ENCODE measurements around the gene FDX1.

Gene FDX1

GRCh38 chr11:110431674-110432073 lies 1.9 kb downstream of the FDX1 start:
- Histone ChIP-seq H3K79me2 (ENCODE audit: control insufficient read depth, insufficient read depth, low read length, unreplicated experiment) (peaks cover 55% of the 10 kb centered on the region), H2AFZ (ENCODE audit: low read length, unreplicated experiment) (no peak overlapping the region), H3K4me3 (ENCODE audit: low read depth, low read length) (peak overlapping the region; percentile 80), H3K36me3 (ENCODE audit: insufficient read depth, low read length) (no peaks in the 10 kb centered on the region), H3K4me1 (ENCODE audit: control insufficient read depth, insufficient read depth, low read length, unreplicated experiment) (peaks cover 35% of the 10 kb centered on the region), H3K27ac (ENCODE audit: low read depth, low read length) (no peak overlapping the region), H3K27me3 (ENCODE audit: insufficient read depth, low read length) (no peaks in the 10 kb centered on the region)

DNA sequence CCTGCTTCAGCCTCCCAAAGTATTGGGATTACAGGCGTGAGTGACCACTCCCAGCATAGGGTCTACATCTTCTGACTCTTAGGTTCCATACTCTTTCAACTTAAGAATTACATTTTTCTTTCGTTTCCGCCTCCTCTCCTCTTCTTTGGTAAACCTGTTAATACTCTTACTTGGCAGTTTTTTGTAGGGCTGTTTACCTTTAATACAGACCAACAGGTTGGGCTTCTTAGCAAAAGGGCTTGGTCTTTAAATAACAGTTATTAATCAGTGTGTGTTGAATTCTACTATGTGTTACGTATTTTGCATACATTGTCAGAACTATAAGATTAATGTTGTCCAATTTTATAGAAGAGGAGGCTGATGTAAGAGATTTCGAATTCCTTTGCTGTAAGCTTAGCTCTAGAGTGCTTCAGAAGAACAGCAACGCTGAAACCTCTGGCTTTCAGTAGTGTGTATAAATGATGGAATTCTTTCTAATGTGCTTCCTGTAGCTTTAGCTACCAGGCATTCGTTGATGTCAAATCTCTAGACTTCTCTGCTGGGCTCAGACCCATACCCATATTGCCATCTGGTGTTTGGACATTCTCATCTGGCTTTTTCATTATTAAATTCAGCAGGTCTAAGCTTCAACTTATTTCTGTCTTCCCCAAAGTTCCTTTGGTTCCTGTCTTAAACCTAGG lies 3.1 kb downstream of the FDX1 start:
- Histone ChIP-seq H3K36me3 (ENCODE audit: insufficient read depth, low read length) (peaks cover 9% of the 10 kb centered on the region; the same call in 1 of the 2 replicates), H2AFZ (ENCODE audit: low read length, unreplicated experiment) (no peak overlapping the region), H3K27ac (ENCODE audit: low read depth, low read length) (peak overlapping the region; percentile 22), H3K79me2 (ENCODE audit: control insufficient read depth, insufficient read depth, low read length, unreplicated experiment) (peaks cover 62% of the 10 kb centered on the region), H3K4me3 (ENCODE audit: low read depth, low read length) (peak overlapping the region; percentile 51), H3K27me3 (ENCODE audit: insufficient read depth, low read length) (no peaks in the 10 kb centered on the region), H3K4me1 (ENCODE audit: control insufficient read depth, insufficient read depth, low read length, unreplicated experiment) (peaks cover 38% of the 10 kb centered on the region)

DNA sequence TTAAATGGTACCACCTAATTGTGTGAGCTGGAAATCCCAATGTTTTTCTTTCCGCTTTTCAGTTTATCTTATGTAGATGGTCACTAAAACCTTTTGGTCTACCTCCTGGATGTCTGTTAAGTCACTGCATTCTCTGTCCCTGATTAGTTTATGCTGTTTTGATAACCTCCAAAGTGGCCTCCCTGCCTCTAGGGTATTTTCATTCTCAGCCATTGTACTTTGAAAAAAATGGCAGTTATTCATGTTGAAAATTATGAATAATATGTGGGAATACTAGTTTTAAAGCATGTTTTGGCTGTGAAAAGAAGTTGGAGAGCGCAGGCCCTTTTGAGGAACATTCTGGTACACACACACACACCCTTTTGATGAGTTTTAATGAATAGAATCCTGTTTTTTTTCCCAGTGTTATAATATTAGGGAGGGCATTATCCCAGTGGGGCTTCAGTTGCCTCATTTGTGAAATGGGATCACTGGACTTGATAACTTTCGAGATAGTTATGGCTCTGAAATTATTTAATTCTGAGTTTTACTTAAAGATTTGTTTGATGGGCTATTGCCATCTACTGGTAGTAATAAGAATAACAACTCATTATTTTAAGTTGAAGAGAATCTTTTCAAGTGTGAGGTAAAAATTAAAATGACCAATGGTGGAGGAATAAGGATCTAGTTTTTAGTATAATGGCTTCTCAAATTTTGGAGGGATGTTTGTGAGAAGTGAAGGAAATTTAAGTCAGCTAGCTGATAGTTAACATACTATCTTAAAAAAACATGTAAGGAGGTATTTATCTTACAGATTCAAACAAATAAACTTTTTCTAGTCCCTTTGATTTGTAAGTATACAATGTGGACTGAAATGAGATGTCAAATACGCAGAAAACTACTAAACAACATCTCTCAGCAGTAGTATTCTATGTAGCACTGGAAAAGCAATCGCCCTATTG lies 3.9 kb downstream of the FDX1 start:
- Histone ChIP-seq H3K27me3 (ENCODE audit: insufficient read depth, low read length) (no peaks in the 10 kb centered on the region), H2AFZ (ENCODE audit: low read length, unreplicated experiment) (no peak overlapping the region), H3K27ac (ENCODE audit: low read depth, low read length) (peak overlapping the region; percentile 22), H3K36me3 (ENCODE audit: insufficient read depth, low read length) (peaks cover 11% of the 10 kb centered on the region; the same call in 1 of the 2 replicates), H3K4me1 (ENCODE audit: control insufficient read depth, insufficient read depth, low read length, unreplicated experiment) (peaks cover 38% of the 10 kb centered on the region), H3K4me3 (ENCODE audit: low read depth, low read length) (peak overlapping the region; percentile 51), H3K79me2 (ENCODE audit: control insufficient read depth, insufficient read depth, low read length, unreplicated experiment) (peaks cover 67% of the 10 kb centered on the region)

DNA sequence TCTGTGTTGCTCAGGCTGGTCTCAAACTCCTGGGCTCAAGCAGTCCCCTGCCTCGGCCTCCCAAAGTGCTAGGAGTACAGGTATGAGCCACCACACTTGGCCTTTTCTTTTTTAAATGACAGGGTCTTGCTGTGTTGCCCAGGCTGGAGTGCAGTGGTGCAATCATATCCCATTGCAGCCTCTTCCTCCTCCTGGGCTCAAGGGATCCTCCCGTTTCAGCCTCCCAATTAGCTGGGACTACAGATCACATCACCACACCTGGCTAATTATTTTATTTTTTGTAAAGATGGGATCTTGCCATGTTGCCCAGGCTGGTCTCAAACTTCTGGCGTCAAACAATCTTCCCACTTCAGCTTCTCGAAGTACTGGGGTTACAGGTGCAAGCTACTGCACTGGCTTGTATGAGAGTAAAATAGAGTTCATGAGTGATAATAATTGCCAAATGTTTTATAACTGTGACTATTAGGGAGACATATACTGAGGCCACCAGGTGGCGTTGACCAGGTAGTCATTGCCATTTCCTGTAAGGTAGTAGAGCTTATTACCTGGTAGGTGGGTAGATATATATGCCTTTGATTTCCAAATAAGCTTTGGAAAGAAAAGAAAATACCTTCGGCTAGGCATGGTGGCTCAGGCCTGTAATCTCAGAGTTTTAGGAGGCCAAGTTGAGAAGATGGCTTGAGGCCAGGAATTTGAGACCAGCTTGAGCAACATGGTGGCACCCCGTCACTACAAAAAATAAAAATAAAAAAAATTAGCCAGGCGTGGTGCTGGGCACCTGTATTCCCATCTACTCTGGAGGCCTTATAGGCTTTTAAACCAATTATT lies 5.4 kb downstream of the FDX1 start:
- no peak overlapping the region for H2AFZ ChIP-seq (ENCODE audit: low read length, unreplicated experiment)
- no peak overlapping the region for H3K27ac ChIP-seq (ENCODE audit: low read depth, low read length)
- no peak overlapping the region for H3K4me3 ChIP-seq (ENCODE audit: low read depth, low read length)
- H3K36me3 ChIP-seq (ENCODE audit: insufficient read depth, low read length) = peaks cover 24% of the 10 kb centered on the region
- H3K4me1 ChIP-seq (ENCODE audit: control insufficient read depth, insufficient read depth, low read length, unreplicated experiment) = peaks cover 38% of the 10 kb centered on the region
- H3K27me3 ChIP-seq (ENCODE audit: insufficient read depth, low read length) = no peaks in the 10 kb centered on the region
- H3K79me2 ChIP-seq (ENCODE audit: control insufficient read depth, insufficient read depth, low read length, unreplicated experiment) = peaks cover 81% of the 10 kb centered on the region

DNA sequence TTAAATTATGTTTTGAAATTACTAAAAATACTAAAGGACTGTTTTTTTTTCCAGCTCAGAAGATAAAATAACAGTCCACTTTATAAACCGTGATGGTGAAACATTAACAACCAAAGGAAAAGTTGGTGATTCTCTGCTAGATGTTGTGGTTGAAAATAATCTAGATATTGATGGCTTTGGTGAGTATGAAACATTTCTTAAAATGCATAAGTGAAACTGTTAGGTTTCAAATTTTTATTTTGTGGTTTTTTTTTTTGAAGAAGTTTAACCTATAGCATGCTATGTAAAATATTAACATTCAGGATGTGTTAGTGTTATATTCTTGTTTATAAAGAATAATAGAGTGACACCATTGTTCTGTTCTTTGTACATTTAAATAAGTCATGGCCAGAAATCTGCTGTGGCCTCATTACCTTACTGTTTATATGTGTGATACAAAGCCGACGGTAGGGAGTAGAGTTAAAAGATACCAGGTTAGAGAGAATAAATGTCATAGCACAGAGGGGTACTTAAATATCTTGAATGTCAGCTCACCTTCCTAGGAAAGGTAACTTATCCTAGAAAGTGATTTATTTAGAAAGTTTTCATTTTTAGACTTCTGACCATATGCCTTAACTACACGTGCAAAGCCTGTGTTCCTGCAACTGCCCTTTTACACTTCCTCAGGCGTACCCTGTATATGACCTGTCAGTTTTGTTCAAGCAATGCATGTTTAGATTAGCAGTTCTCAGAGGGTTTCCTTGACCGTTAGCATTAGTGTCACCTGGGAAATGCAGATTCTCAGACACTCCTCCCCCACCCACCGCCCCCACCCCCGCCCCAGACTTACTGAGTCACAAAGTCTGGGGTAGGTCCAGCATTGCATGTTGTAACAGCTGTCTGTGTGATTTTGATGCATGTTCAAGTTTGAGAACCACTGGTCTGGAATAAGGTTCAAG lies 6.3 kb downstream of the FDX1 start:
- Histone ChIP-seq H3K79me2 (ENCODE audit: control insufficient read depth, insufficient read depth, low read length, unreplicated experiment) (peaks cover 81% of the 10 kb centered on the region), H3K4me3 (ENCODE audit: low read depth, low read length) (no peak overlapping the region; the same call in 1 of the 2 replicates), H3K4me1 (ENCODE audit: control insufficient read depth, insufficient read depth, low read length, unreplicated experiment) (peaks cover 38% of the 10 kb centered on the region), H3K27ac (ENCODE audit: low read depth, low read length) (peak overlapping the region; percentile 30; the same call in 1 of the 2 replicates), H2AFZ (ENCODE audit: low read length, unreplicated experiment) (no peak overlapping the region), H3K36me3 (ENCODE audit: insufficient read depth, low read length) (peaks cover 33% of the 10 kb centered on the region), H3K27me3 (ENCODE audit: insufficient read depth, low read length) (no peaks in the 10 kb centered on the region)

- Histone ChIP-seq H2AFZ (ENCODE audit: low read length, unreplicated experiment) (no peak overlapping the region), H3K36me3 (ENCODE audit: insufficient read depth, low read length) (peaks cover 36% of the 10 kb centered on the region), H3K4me3 (ENCODE audit: low read depth, low read length) (no peak overlapping the region), H3K79me2 (ENCODE audit: control insufficient read depth, insufficient read depth, low read length, unreplicated experiment) (peaks cover 62% of the 10 kb centered on the region), H3K27me3 (ENCODE audit: insufficient read depth, low read length) (no peaks in the 10 kb centered on the region), H3K4me1 (ENCODE audit: control insufficient read depth, insufficient read depth, low read length, unreplicated experiment) (peaks cover 24% of the 10 kb centered on the region), H3K27ac (ENCODE audit: low read depth, low read length) (no peak overlapping the region)
Observed at GRCh38 chr11:110438017-110438416, 8.3 kb downstream of the FDX1 start.

- Histone ChIP-seq H3K27ac (ENCODE audit: low read depth, low read length) (no peak overlapping the region), H3K4me3 (ENCODE audit: low read depth, low read length) (no peak overlapping the region), H3K27me3 (ENCODE audit: insufficient read depth, low read length) (no peaks in the 10 kb centered on the region), H3K79me2 (ENCODE audit: control insufficient read depth, insufficient read depth, low read length, unreplicated experiment) (peaks cover 10% of the 10 kb centered on the region), H2AFZ (ENCODE audit: low read length, unreplicated experiment) (no peak overlapping the region), H3K4me1 (ENCODE audit: control insufficient read depth, insufficient read depth, low read length, unreplicated experiment) (no peaks in the 10 kb centered on the region), H3K36me3 (ENCODE audit: insufficient read depth, low read length) (peaks cover 14% of the 10 kb centered on the region)
Observed at GRCh38 chr11:110445437-110445836, 15.7 kb downstream of the FDX1 start.

- H3K79me2 ChIP-seq (ENCODE audit: control insufficient read depth, insufficient read depth, low read length, unreplicated experiment) = peaks cover 5% of the 10 kb centered on the region
- H3K27ac ChIP-seq (ENCODE audit: low read depth, low read length) = no peak overlapping the region
- H3K4me1 ChIP-seq (ENCODE audit: control insufficient read depth, insufficient read depth, low read length, unreplicated experiment) = no peaks in the 10 kb centered on the region
- peaks cover 11% of the 10 kb centered on the region for H3K36me3 ChIP-seq (ENCODE audit: insufficient read depth, low read length)
- no peak overlapping the region for H3K4me3 ChIP-seq (ENCODE audit: low read depth, low read length)
- H2AFZ ChIP-seq (ENCODE audit: low read length, unreplicated experiment) = no peak overlapping the region
- no peaks in the 10 kb centered on the region for H3K27me3 ChIP-seq (ENCODE audit: insufficient read depth, low read length)
Observed at GRCh38 chr11:110446061-110446460, 16.3 kb downstream of the FDX1 start.

- Histone ChIP-seq H3K36me3 (ENCODE audit: insufficient read depth, low read length) (peaks cover 9% of the 10 kb centered on the region; the same call in 1 of the 2 replicates), H3K79me2 (ENCODE audit: control insufficient read depth, insufficient read depth, low read length, unreplicated experiment) (peaks cover 7% of the 10 kb centered on the region), H3K27me3 (ENCODE audit: insufficient read depth, low read length) (no peaks in the 10 kb centered on the region), H3K4me1 (ENCODE audit: control insufficient read depth, insufficient read depth, low read length, unreplicated experiment) (no peaks in the 10 kb centered on the region), H2AFZ (ENCODE audit: low read length, unreplicated experiment) (no peak overlapping the region), H3K27ac (ENCODE audit: low read depth, low read length) (no peak overlapping the region), H3K4me3 (ENCODE audit: low read depth, low read length) (no peak overlapping the region)
Observed at GRCh38 chr11:110446594-110446993, 16.8 kb downstream of the FDX1 start.

Data from ACC112 (cell line).